H1 (cell line): ENCODE results near the gene TTLL9. TPM values are rescaled to one million over a fixed set of nuclear protein-coding genes. Genes with fewer than 3 reads are reported as not detected.

ENCODE experiments used
- CTCF ChIA-PET: fragments of 300-600 bp; sonication (Branson Sonifier 250); formaldehyde crosslinking; loops from one replicate; lab custom pipeline; 2021; ENCODE audit not compliant: partially characterized antibody; lab: Charles Lee
- POLR2A ChIA-PET: fragments of 300-600 bp; sonication (Branson Sonifier 250); formaldehyde crosslinking; loops from one replicate; lab custom pipeline; 2021; ENCODE audit warnings: inconsistent platforms; ENCODE audit not compliant: partially characterized antibody; lab: Charles Lee
- DNase-seq, 2 experiments: peaks; one replicate each; pipeline versions ENCODE4 v3.0.0 to v3.0.0-alpha.2; 2010 to 2022; ENCODE audit warnings: low spot score in 2 of 2, low read depth in 1 of 2, mixed read lengths in 1 of 2
- FAIRE-seq: peaks from 2 replicates; lab custom pipeline; 2011; peaks lifted over from hg19 to GRCh38; lab: Jason Lieb, UNC
- H2AFZ ChIP-seq: 2 replicates; pipeline ENCODE4 v1.8.1; 2012; ENCODE audit warnings: low read length, inconsistent platforms
- H2AK5ac ChIP-seq: 2 replicates; pipeline ENCODE4 v1.6.1; 2013; ENCODE audit warnings: low read depth, low read length
- H2BK120ac ChIP-seq: replicated peaks from 2 replicates; pipeline ENCODE3; 2013; ENCODE audit warnings: low read depth, low read length, inconsistent platforms
- H2BK12ac ChIP-seq: 2 replicates; pipeline ENCODE4 v1.6.1; 2013; ENCODE audit warnings: low read depth, low read length
- H2BK15ac ChIP-seq: 2 replicates; pipeline ENCODE4 v1.6.1; 2013; ENCODE audit warnings: low read length
- H2BK20ac ChIP-seq: 2 replicates; pipeline ENCODE4 v1.6.1; 2013; ENCODE audit warnings: low read length
- H2BK5ac ChIP-seq: 2 replicates; pipeline ENCODE4 v1.6.1; 2013; ENCODE audit warnings: low read depth, low read length
- H3K14ac ChIP-seq: 2 replicates; pipeline ENCODE4 v1.6.1; 2013; ENCODE audit warnings: inconsistent platforms; ENCODE audit not compliant: insufficient read length
- H3K18ac ChIP-seq: 2 replicates; pipeline ENCODE4 v1.6.1; 2013; ENCODE audit warnings: low read length; ENCODE audit errors: extremely low read depth
- H3K23ac ChIP-seq: 2 replicates; pipeline ENCODE4 v1.6.1; 2013; ENCODE audit warnings: inconsistent platforms; ENCODE audit not compliant: insufficient read length
- H3K23me2 ChIP-seq: 2 replicates; pipeline ENCODE4 v1.6.1; 2013; ENCODE audit warnings: low read depth, low read length
- H3K27ac ChIP-seq: 2 replicates; pipeline ENCODE4 v1.6.1; 2011; ENCODE audit warnings: low read depth, low read length, inconsistent platforms
- H3K27me3 ChIP-seq, 4 experiments: replicated peaks in 1 of 4; 1 replicate in 1 of 4; 2 replicates in 3 of 4; pipeline versions ENCODE4 v1.6.1 to v1.8.1; 2011 to 2013; ENCODE audit warnings: low read length in 3 of 4, mild to moderate bottlenecking in 3 of 4, inconsistent platforms in 2 of 4, mixed read lengths in 2 of 4, moderate library complexity in 1 of 4; ENCODE audit not compliant: control insufficient read depth in 3 of 4, insufficient read depth in 3 of 4; ENCODE audit errors: extremely low read depth in 1 of 4
- H3K36me3 ChIP-seq, 4 experiments: 2 replicates each; pipeline versions ENCODE4 v1.6.1 to v1.8.1; 2011 to 2013; ENCODE audit warnings: mild to moderate bottlenecking in 4 of 4, low read length in 3 of 4, moderate library complexity in 2 of 4, control low read depth in 1 of 4, inconsistent platforms in 1 of 4; ENCODE audit not compliant: insufficient read depth in 4 of 4, control insufficient read depth in 2 of 4
- H3K4ac ChIP-seq: replicated peaks from 2 replicates; pipeline ENCODE3; 2013; ENCODE audit warnings: low read length, low read depth, mixed read lengths, inconsistent platforms; ENCODE audit not compliant: insufficient read length
- H3K4me1 ChIP-seq, 4 experiments: replicated peaks in 1 of 4; 1 replicate in 1 of 4; 2 replicates in 3 of 4; pipeline versions ENCODE4 v1.6.1 to v1.8.1; 2011 to 2013; ENCODE audit warnings: low read length in 3 of 4, inconsistent platforms in 2 of 4, mixed read lengths in 1 of 4; ENCODE audit not compliant: insufficient read depth in 4 of 4, control insufficient read depth in 3 of 4
- H3K4me2 ChIP-seq, 2 experiments: 2 replicates each; pipeline versions ENCODE4 v1.6.1 to v1.8.1; 2011 to 2013; ENCODE audit warnings: low read depth in 2 of 2, low read length in 2 of 2, control low read depth in 1 of 2, inconsistent platforms in 1 of 2, mild to moderate bottlenecking in 1 of 2; ENCODE audit not compliant: insufficient read depth in 1 of 2
- H3K4me3 ChIP-seq, 4 experiments: fragments of 200-600, 300-600 bp in 1 of 4; sonication (generic), shearing (Covaris generic), sonication (Bioruptor Twin) in 1 of 4; 2 replicates each; pipeline versions ENCODE4 v1.5.1 to v1.8.1; 2011 to 2016; ENCODE audit warnings: low read length in 4 of 4, low read depth in 3 of 4, control low read depth in 2 of 4, inconsistent platforms in 2 of 4, mild to moderate bottlenecking in 2 of 4, mixed read lengths in 1 of 4, moderate library complexity in 1 of 4; ENCODE audit not compliant: insufficient read depth in 2 of 4; ENCODE audit errors: extremely low read depth in 1 of 4
- H3K56ac ChIP-seq: replicated peaks from 2 replicates; pipeline ENCODE3; 2013; ENCODE audit warnings: low read depth, mild to moderate bottlenecking, mixed read lengths, low read length, inconsistent platforms; ENCODE audit not compliant: insufficient read length
- H3K79me1 ChIP-seq: 2 replicates; pipeline ENCODE4 v1.6.1; 2013; ENCODE audit warnings: low read depth, low read length, control low read depth
- H3K79me2 ChIP-seq, 2 experiments: 2 replicates each; pipeline versions ENCODE4 v1.6.1 to v1.8.1; 2012 to 2013; ENCODE audit warnings: low read length in 2 of 2, mild to moderate bottlenecking in 2 of 2, inconsistent platforms in 1 of 2; ENCODE audit not compliant: insufficient read depth in 2 of 2, control insufficient read depth in 1 of 2
- H3K9ac ChIP-seq, 4 experiments: replicated peaks in 1 of 4; 1 replicate in 1 of 4; 2 replicates in 3 of 4; pipeline versions ENCODE4 v1.6.1 to v1.8.1; 2011 to 2013; ENCODE audit warnings: low read depth in 3 of 4, low read length in 3 of 4, control low read depth in 2 of 4, mild to moderate bottlenecking in 2 of 4, moderate library complexity in 2 of 4, inconsistent platforms in 1 of 4; ENCODE audit errors: extremely low read depth in 1 of 4
- H3K9me3 ChIP-seq, 2 experiments: 2 replicates each; pipeline versions ENCODE4 v1.6.1 to v1.8.1; 2012 to 2013; ENCODE audit warnings: mild to moderate bottlenecking in 2 of 2, moderate library complexity in 2 of 2, control low read depth in 1 of 2, inconsistent platforms in 1 of 2, low read depth in 1 of 2, low read length in 1 of 2, mixed read lengths in 1 of 2; ENCODE audit not compliant: insufficient read depth in 2 of 2
- H4K20me1 ChIP-seq, 2 experiments: replicated peaks in 1 of 2; 2 replicates each; pipeline versions ENCODE3 to v1.8.1; 2011 to 2013; ENCODE audit warnings: inconsistent platforms in 2 of 2, low read length in 2 of 2, mild to moderate bottlenecking in 1 of 2; ENCODE audit not compliant: insufficient read depth in 2 of 2, control insufficient read depth in 1 of 2
- H4K5ac ChIP-seq: 2 replicates; pipeline ENCODE4 v1.6.1; 2013; ENCODE audit warnings: low read length, low read depth, mixed read lengths, inconsistent platforms; ENCODE audit not compliant: insufficient read length
- H4K8ac ChIP-seq: 2 replicates; pipeline ENCODE4 v1.8.0; 2013; ENCODE audit warnings: mild to moderate bottlenecking, moderate library complexity, low read length, inconsistent platforms; ENCODE audit not compliant: insufficient read depth; ENCODE audit errors: extremely low read depth
- H4K91ac ChIP-seq: replicated peaks from 2 replicates; pipeline ENCODE3; 2013; ENCODE audit warnings: low read length, mixed read lengths, inconsistent platforms; ENCODE audit not compliant: insufficient read length
- BRCA1 ChIP-seq: IDR thresholded peaks from 2 replicates; pipeline ENCODE4 v1.6.1; 2012; ENCODE audit warnings: low read depth, low read length, improper control_type of control experiment
- EGR1 ChIP-seq: IDR thresholded peaks from 2 replicates; pipeline ENCODE4 v1.6.1; 2011; ENCODE audit warnings: low read depth, low read length, borderline replicate concordance
- HDAC6 ChIP-seq: IDR thresholded peaks from one replicate; pipeline ENCODE4 v1.7.1; 2012; ENCODE audit warnings: low read depth, mild to moderate bottlenecking, inconsistent platforms, low read length, moderate library complexity
- PHF8 ChIP-seq: fragments of 200-600 bp; sonication (generic); conservative IDR thresholded peaks from 2 replicates; pipeline ENCODE4 v1.7.1; 2012; ENCODE audit warnings: low read depth, mild to moderate bottlenecking, inconsistent platforms, low read length, moderate library complexity
- SAP30 ChIP-seq: fragments of 300-600 bp; sonication (generic); IDR thresholded peaks from 2 replicates; pipeline ENCODE4 v1.7.1; 2012; ENCODE audit warnings: low read length, moderate library complexity, mild to moderate bottlenecking, inconsistent platforms; ENCODE audit not compliant: insufficient read depth, insufficient replicate concordance
- SIRT6 ChIP-seq: IDR thresholded peaks from one replicate; pipeline ENCODE4 v1.7.1; 2012; ENCODE audit warnings: low read length, inconsistent platforms
- SRF ChIP-seq: IDR thresholded peaks from 2 replicates; pipeline ENCODE4 v1.6.1; 2011; ENCODE audit warnings: mild to moderate bottlenecking, low read depth, low read length, moderate library complexity
- SUZ12 ChIP-seq: fragments of 200-600 bp; sonication (generic); IDR thresholded peaks from 2 replicates; pipeline ENCODE4 v1.6.1; 2012; ENCODE audit warnings: mild to moderate bottlenecking, inconsistent platforms, low read length, moderate library complexity, mixed read lengths
- TAF1 ChIP-seq: IDR thresholded peaks from 2 replicates; pipeline ENCODE4 v1.6.1; 2011; ENCODE audit warnings: mild to moderate bottlenecking, low read depth, low read length
- WGBS, 2 experiments: shearing (Covaris generic) in 1 of 2; methylation state at CpG; one replicate each; pipeline versions ENCODE4 v1.1.6 to v1.1.7; 2013 to 2015; ENCODE audit warnings: low lambda C conversion rate in 2 of 2, mixed read lengths in 2 of 2, inconsistent platforms in 1 of 2, low coverage in 1 of 2, missing lambda C conversion rate in 1 of 2; ENCODE audit not compliant: insufficient replicate concordance in 2 of 2, insufficient coverage in 1 of 2, insufficient read length in 1 of 2; ENCODE audit errors: extremely low coverage in 1 of 2, missing lambda C conversion rate in 1 of 2; 5-methylcytosine and 5-hydroxymethylcytosine counted together
- polyA plus RNA-seq, 7 experiments: library from polyadenylated mRNA; depleted of rRNA in 3 of 7; stranded (reverse) in 5 of 7; unstranded in 2 of 7; fragments of >200 nt in 5 of 7; fragments of 200-250 nt in 2 of 7; gene quantifications; 1 replicate in 5 of 7; 2 replicates in 1 of 7; 4 replicates in 1 of 7; pipeline versions ENCODE4 v1.2.1 to v1.2.3, GENCODE V29; 2011 to 2013; ENCODE audit warnings: missing spikeins in 2 of 7, mixed read lengths in 2 of 7
- total RNA-seq: library from RNA; stranded (reverse); fragmentation: NEBNext Ultra II Directional; extraction: Animal tissue kit (Norgen Biotek cat#: 25700); gene quantifications from 2 replicates; pipeline ENCODE4 v1.2.1, GENCODE V29; 2021

The TTLL9 gene
- total and polyA plus RNA-seq, 2 of the 8 experiments (the other 6 are each of a cell fraction or from before 2014, with no cell fraction given), result 0.06 TPM; not detected in 1

GRCh38 chr20:31851240-31851955 lies 19.0 kb upstream of the TTLL9 start:
- H4K8ac ChIP-seq, result no peak overlapping the region
- H3K56ac ChIP-seq, result no peak overlapping the region
- H3K36me3 ChIP-seq, result no peaks in the 10 kb centered on the region
- H2BK5ac ChIP-seq, result no peak overlapping the region
- peaks cover 5 to 38% (median 27%) of the 10 kb centered on the region in 4 experiments for H3K27me3 ChIP-seq
- no peak overlapping the region for H2AK5ac ChIP-seq
- ChIA-PET POLR2A (interaction anchor here (0.7 to 1.6 kb wide), 3 partner anchors 9 to 100 kb away, joined by 3 to 6 read pairs (median 3); partner anchors contain the start of gene PDRG1), CTCF (interaction anchor here (0.7 to 8.6 kb wide), 39 partner anchors 8 to 299 kb away, joined by 3 to 111 read pairs (median 6); partner anchors contain the start of genes CCM2L, DUSP15, MYLK2 and PDRG1)
- H2AFZ ChIP-seq, result no peak overlapping the region
- WGBS, 2 experiments, result 79% methylated on average over 11 of the region's 11 CpGs; no CpG with 5 or more reads in 1 of the 2 experiments
- H3K23ac ChIP-seq, result no peak overlapping the region
- H4K5ac ChIP-seq, result no peak overlapping the region
- H3K27ac ChIP-seq, result no peak overlapping the region
- DNase-seq, result no peak
- no peak overlapping the region for H3K14ac ChIP-seq
- H3K9ac ChIP-seq, result no peak overlapping the region
- no peak overlapping the region for H2BK120ac ChIP-seq
- H3K18ac ChIP-seq, result no peak overlapping the region
- no peaks in the 10 kb centered on the region for H4K20me1 ChIP-seq
- no peaks in the 10 kb centered on the region for H3K9me3 ChIP-seq
- no peak for FAIRE-seq
- H3K23me2 ChIP-seq, result no peaks in the 10 kb centered on the region
- no peak overlapping the region for H3K4me2 ChIP-seq
- H2BK15ac ChIP-seq, result peak overlapping the region; percentile 46
- H4K91ac ChIP-seq, result no peak overlapping the region
- H3K4ac ChIP-seq, result no peak overlapping the region
- TF ChIP-seq BRCA1 (no peak), SRF (no peak), SUZ12 (no peak), HDAC6 (no peak), EGR1 (no peak), TAF1 (no peak), PHF8 (no peak), SAP30 (no peak), SIRT6 (no peak)
- TF ChIP-seq, all 59 proteins: peak for 0
- Histone ChIP-seq H3K79me1 (no peaks in the 10 kb centered on the region), H3K4me3 (no peak overlapping the region), H3K79me2 (no peaks in the 10 kb centered on the region), H2BK20ac (no peak overlapping the region), H2BK12ac (0 out of 2 replicates have a peak overlapping the region, but pooled peaks have one; percentile 27), H3K4me1 (peaks cover 0 to 6% (median 2%) of the 10 kb centered on the region in 4 experiments; a peak in 4 of 7 replicates)
